K562 (cell line): ENCODE measurements around the gene GSTM2. TPM values are rescaled to one million over a fixed set of nuclear protein-coding genes. Genes with fewer than 3 reads are reported as not detected.
A peak's percentile ranks its signal among the peaks of the same experiment; 100 is the strongest.

Experiments used
- ATAC-seq: fragments of 200-7000 bp; cut with Tn5 transposase; 3 replicates; pipeline ENCODE4 v1.9.1; 2020; ENCODE audit warnings: moderate library complexity
- BruUV-seq: library from RNA; stranded (reverse); fragments of 400-500 nt; replicated peaks from 2 replicates; lab custom pipeline; 2021; lab: Mats Ljungman, UMichigan
- CTCF ChIA-PET: fragments of 300-600 bp; formaldehyde crosslinking; extraction: SDS; loops from one replicate; lab custom pipeline; 2021; ENCODE audit warnings: low intra/inter-chr PET ratio; lab: Yijun Ruan, JAX
- POLR2A ChIA-PET: fragments of 300-600, 350-650 bp; sonication (Branson Sonifier 250); formaldehyde crosslinking; extraction: SDS; loops from one replicate; lab custom pipeline; 2021; ENCODE audit warnings: antibody characterized with exemption, inconsistent platforms; lab: Yijun Ruan, JAX
- DNase-seq, 4 experiments: peaks; one replicate each; pipeline versions ENCODE4 v3.0.0 to v3.0.0-alpha.2; 2011 to 2018; ENCODE audit warnings: low spot score in 3 of 4, mixed read lengths in 3 of 4; ENCODE audit errors: extremely low read depth in 1 of 4
- FAIRE-seq: peaks from 2 replicates; lab custom pipeline; 2011; peaks lifted over from hg19 to GRCh38; lab: Jason Lieb, UNC
- H2AFZ ChIP-seq: 2 replicates; pipeline ENCODE4 v1.6.0; 2011; ENCODE audit warnings: low read depth, low read length, control low read depth, inconsistent platforms
- H3K27ac ChIP-seq: fragments of 200-600 bp; 3 replicates; pipeline ENCODE4 v1.8.0; 2011; ENCODE audit warnings: low read depth, mild to moderate bottlenecking, control low read depth, inconsistent platforms, low read length, moderate library complexity, mixed read lengths; ENCODE audit errors: extremely low read depth
- H3K27me3 ChIP-seq, 2 experiments: fragments of 300-600 bp in 1 of 2; 2 replicates in 1 of 2; 3 replicates in 1 of 2; pipeline versions ENCODE4 v1.6.0 to v1.8.0; 2011; ENCODE audit warnings: inconsistent platforms in 2 of 2, low read length in 2 of 2, mild to moderate bottlenecking in 1 of 2, mixed read lengths in 1 of 2, moderate library complexity in 1 of 2; ENCODE audit not compliant: control insufficient read depth in 2 of 2, insufficient read depth in 2 of 2
- H3K36me3 ChIP-seq: fragments of 300-600 bp; 3 replicates; pipeline ENCODE4 v1.8.0; 2011; ENCODE audit warnings: mild to moderate bottlenecking, low read length, inconsistent platforms; ENCODE audit not compliant: control insufficient read depth, insufficient read depth
- H3K4me1 ChIP-seq, 2 experiments: fragments of 200-600 bp in 1 of 2; replicated peaks in 1 of 2; 2 replicates in 1 of 2; 3 replicates in 1 of 2; pipeline versions ENCODE4 v1.5.1 to v1.8.0; 2011; ENCODE audit warnings: inconsistent platforms in 2 of 2, low read length in 2 of 2, mild to moderate bottlenecking in 1 of 2, mixed read lengths in 1 of 2, moderate library complexity in 1 of 2; ENCODE audit not compliant: control insufficient read depth in 2 of 2, insufficient read depth in 2 of 2
- H3K4me2 ChIP-seq: 2 replicates; pipeline ENCODE4 v1.6.1; 2011; ENCODE audit warnings: low read length, control low read depth, inconsistent platforms, mixed read lengths; ENCODE audit not compliant: insufficient read depth
- H3K4me3 ChIP-seq: fragments of 200-600 bp; sonication (generic), shearing (Covaris generic); 2 replicates; pipeline ENCODE4 v1.5.1; 2016; ENCODE audit warnings: control low read depth, inconsistent platforms
- H3K79me2 ChIP-seq: fragments of 200-600 bp; 3 replicates; pipeline ENCODE4 v1.8.0; 2011; ENCODE audit warnings: low read length, inconsistent platforms; ENCODE audit not compliant: control insufficient read depth, insufficient read depth
- H3K9ac ChIP-seq, 2 experiments: 2 replicates each; pipeline versions ENCODE4 v1.6.0 to v1.6.1; 2011; ENCODE audit warnings: low read depth in 2 of 2, low read length in 2 of 2, control low read depth in 1 of 2, inconsistent platforms in 1 of 2, mild to moderate bottlenecking in 1 of 2, mixed read lengths in 1 of 2; ENCODE audit not compliant: insufficient read depth in 1 of 2
- H3K9me1 ChIP-seq: one replicate; pipeline ENCODE4 v1.6.0; 2011; ENCODE audit warnings: inconsistent platforms, mild to moderate bottlenecking, low read length, moderate library complexity; ENCODE audit not compliant: control insufficient read depth, insufficient read depth
- H3K9me3 ChIP-seq: replicated peaks from 2 replicates; pipeline ENCODE4 v1.5.1; 2011; ENCODE audit warnings: low read depth, low read length, inconsistent platforms; ENCODE audit not compliant: control insufficient read depth, insufficient read depth
- H4K20me1 ChIP-seq: replicated peaks from 2 replicates; pipeline ENCODE4 v1.6.1; 2011; ENCODE audit warnings: low read length, inconsistent platforms, mixed read lengths; ENCODE audit not compliant: control insufficient read depth, insufficient read depth
- BACH1 ChIP-seq: fragments of 200-800 bp; sonication (Bioruptor generic); IDR thresholded peaks from 2 replicates; pipeline ENCODE4 v1.6.1; 2016; ENCODE audit warnings: missing genetic modification characterization, missing compliant biosample characterization
- DPF2 ChIP-seq: fragments of 450-650 bp; IDR thresholded peaks from 2 replicates; pipeline ENCODE4 v1.6.1; 2016
- E2F6 ChIP-seq, 2 experiments: IDR thresholded peaks; 2 replicates each; pipeline ENCODE4 v1.6.1; 2011; ENCODE audit warnings: borderline replicate concordance in 1 of 2, control low read depth in 1 of 2, low read depth in 1 of 2, low read length in 1 of 2, mild to moderate bottlenecking in 1 of 2, mixed read lengths in 1 of 2, moderate library complexity in 1 of 2; ENCODE audit not compliant: insufficient read depth in 1 of 2, insufficient read length in 1 of 2, poor library complexity in 1 of 2, severe bottlenecking in 1 of 2; ENCODE audit errors: extremely low read depth in 1 of 2
- ELK1 ChIP-seq: sonication (generic); formaldehyde crosslinking; IDR thresholded peaks from 2 replicates; pipeline ENCODE4 v1.8.1; 2022; ENCODE audit warnings: missing genetic modification reagents
- EZH2 ChIP-seq: IDR thresholded peaks from 2 replicates; pipeline ENCODE4 v1.6.1; 2012; ENCODE audit warnings: low read depth, mild to moderate bottlenecking, inconsistent platforms, low read length, borderline replicate concordance
- FUS ChIP-seq: fragments of 200-400 bp; formaldehyde crosslinking; optimal IDR thresholded peaks from 2 replicates; pipeline ENCODE3; 2017; ENCODE audit warnings: low read depth, low read length
- GABPA ChIP-seq: fragments of 200-800 bp; sonication (Bioruptor generic); conservative IDR thresholded peaks from 2 replicates; pipeline ENCODE4 v1.6.1; 2016; ENCODE audit warnings: low read depth, missing genetic modification characterization, missing compliant biosample characterization
- HDAC2 ChIP-seq: fragments of 450-650 bp; IDR thresholded peaks from 2 replicates; pipeline ENCODE4 v1.6.1; 2016; ENCODE audit warnings: mild to moderate bottlenecking
- HOMEZ ChIP-seq: fragments of 250-450 bp; sonication (Bioruptor Pico); IDR thresholded peaks from 2 replicates; pipeline ENCODE4 v1.4.0; 2020; ENCODE audit warnings: mild to moderate bottlenecking, moderate library complexity
- MAFF ChIP-seq: IDR thresholded peaks from 2 replicates; pipeline ENCODE4 v1.6.1; 2012; ENCODE audit warnings: low read length, improper control_type of control experiment
- MTA1 ChIP-seq: fragments of 450-650 bp; IDR thresholded peaks from 2 replicates; pipeline ENCODE4 v1.6.1; 2017; ENCODE audit warnings: borderline replicate concordance
- PYGO2 ChIP-seq: fragments of 450-650 bp; IDR thresholded peaks from 2 replicates; pipeline ENCODE4 v1.6.1; 2016; ENCODE audit warnings: mild to moderate bottlenecking, missing genetic modification characterization, moderate library complexity, missing compliant biosample characterization
- SMARCA5 ChIP-seq: fragments of 450-650 bp; IDR thresholded peaks from 2 replicates; pipeline ENCODE4 v1.6.1; 2016
- SNRNP70 ChIP-seq: fragments of 200-400 bp; formaldehyde crosslinking; optimal IDR thresholded peaks from 2 replicates; pipeline ENCODE3; 2017; ENCODE audit warnings: low read depth, low read length
- WHSC1 ChIP-seq: IDR thresholded peaks from one replicate; pipeline ENCODE4 v1.6.1; 2012; ENCODE audit warnings: low read length, control low read depth, inconsistent platforms
- ZC3H11A ChIP-seq: IDR thresholded peaks from 2 replicates; pipeline ENCODE4 v1.6.1; 2012; ENCODE audit warnings: low read depth, low read length, improper control_type of control experiment
- ZNF133 ChIP-seq: fragments of 250-450 bp; sonication (Bioruptor Pico); IDR thresholded peaks from 2 replicates; pipeline ENCODE4 v1.4.0; 2020; ENCODE audit warnings: mild to moderate bottlenecking
- WGBS: fragments of 100-300 bp; shearing (Covaris generic); methylation state at CpG from one replicate; pipeline ENCODE4 v1.1.6; 2016; ENCODE audit warnings: low coverage, mixed read lengths; ENCODE audit not compliant: insufficient coverage; ENCODE audit errors: missing lambda C conversion rate; 5-methylcytosine and 5-hydroxymethylcytosine counted together
- in situ Hi-C: fragments of 300-500 bp; cut with MboI; formaldehyde crosslinking; loops from 4 replicates; pipeline ENCODE4 v1.15.0; 2018; ENCODE audit warnings: inconsistent platforms, mixed read lengths
- intact Hi-C: fragments of 100-400 bp; cut with micrococcal nuclease; formaldehyde crosslinking; loops from 2 replicates; pipeline ENCODE4 v1.14.2; 2022
- polyA plus RNA-seq, 8 experiments: library from polyadenylated mRNA; depleted of rRNA in 4 of 8; stranded (reverse) in 5 of 8; unstranded in 3 of 8; fragments of >200 nt; fragmentation: Nextera tagmentation in 2 of 8; fragmentation: Illumina TruSeq in 1 of 8; extraction: Ambion mirVana in 2 of 8; extraction: Trizol in 1 of 8; gene quantifications; 2 replicates each; pipeline versions ENCODE4 v1.2.1 to v1.2.3, GENCODE V29; 2011 to 2014; ENCODE audit warnings: inconsistent platforms in 1 of 8, missing spikeins in 1 of 8
- total RNA-seq, 7 experiments: library from RNA; depleted of rRNA in 6 of 7; stranded (reverse); fragments of >200 nt in 6 of 7; fragmentation: Illumina TruSeq in 2 of 7; extraction: Trizol in 2 of 7; gene quantifications; 2 replicates each; pipeline versions ENCODE4 v1.2.1 to v1.2.3, GENCODE V29; 2011 to 2021; ENCODE audit warnings: low replicate concordance in 1 of 7

GSTM2 gene
- total and polyA plus RNA-seq, 9 of the 15 experiments (the other 6 are each of a cell fraction or from before 2014, with no cell fraction given), result 1.6 to 15.1 (median 6.8) TPM

- no peak for TF ChIP-seq PYGO2
- TF ChIP-seq FUS, result no peak
Observed at GRCh38 chr1:109668123-109668775, 392 bp downstream of the GSTM2 start (continued).

- 85% methylated on average over 22 of the region's 22 CpGs for WGBS
- H3K9me1 ChIP-seq, result no peaks in the 10 kb centered on the region
- no peaks in the 10 kb centered on the region for H3K9me3 ChIP-seq
- ATAC-seq (no peak), FAIRE-seq (no peak), DNase-seq (peak in 3 of 4 experiments; percentile 2 to 3 (median 3))
- H3K79me2 ChIP-seq, result no peaks in the 10 kb centered on the region
- H3K36me3 ChIP-seq, result no peaks in the 10 kb centered on the region
- in situ Hi-C loops, result no loop called here
- H3K9ac ChIP-seq, result no peak overlapping the region
- no peak overlapping the region for H3K27ac ChIP-seq
- H3K4me2 ChIP-seq, result no peak overlapping the region
- ChIA-PET POLR2A (interaction anchor here (1.1 to 1.9 kb wide), 2 partner anchors 11 to 48 kb away, joined by 3 to 6 read pairs; no protein-coding TSS in a partner anchor), CTCF (no interaction called here)
- H3K4me3 ChIP-seq, result no peak overlapping the region
- intact Hi-C loops, result no loop called here
- no peaks in the 10 kb centered on the region; a peak in 1 of 5 replicates for H3K27me3 ChIP-seq
- H3K4me1 ChIP-seq, result peaks cover 4 to 15% of the 10 kb centered on the region in 2 experiments; a peak in 4 of 5 replicates
- no peak overlapping the region for H2AFZ ChIP-seq
- no peaks in the 10 kb centered on the region for H4K20me1 ChIP-seq
- BruUV-seq, result no TSS peak
- TF ChIP-seq WHSC1 (no peak), EZH2 (no peak), ZNF133 (no peak), BACH1 (tag) (no peak), ZC3H11A (no peak), SNRNP70 (no peak), HOMEZ (CRISPR knock-in tag) (no peak), MAFF (no peak), HDAC2 (no peak), GABPA (no peak), DPF2 (no peak), MTA1 (no peak), ELK1 (CRISPR knock-in tag) (no peak), E2F6 (IDR thresholded peaks at IDR 0.05; ENCODE audit: borderline replicate concordance in 1 of 2, extremely low read depth in 1 of 2, insufficient read depth in 1 of 2, insufficient read length in 1 of 2, low read depth in 1 of 2, low read length in 1 of 2, poor library complexity in 1 of 2, severe bottlenecking in 1 of 2) (no peak), SMARCA5 (no peak)
Observed at GRCh38 chr1:109669246-109669948, 1.5 kb downstream of the GSTM2 start.
